ENCODE measurements around the gene INPP5J. TPM values are rescaled to one million over a fixed set of nuclear protein-coding genes. Genes with fewer than 3 reads are reported as not detected.

Gene INPP5J
- total and polyA plus RNA-seq, 10 of the 15 experiments (the other 5 are each of a cell fraction or from before 2014, with no cell fraction given), result 0.18 to 2.8 (median 1.5) TPM; not detected in 1

GRCh38 chr22:31090217-31091085 lies 32.3 kb upstream of the INPP5J start:
- Histone ChIP-seq H3K27me3 (replicated peaks in 1 of 2; ENCODE audit: control insufficient read depth in 2 of 2, insufficient read depth in 2 of 2, low read length in 1 of 2) (no peaks in the 10 kb centered on the region), H3K79me2 (ENCODE audit: control insufficient read depth, insufficient read depth, low read length) (no peaks in the 10 kb centered on the region; the same call in 1 of the 2 replicates), H3K9me3 (replicated peaks; ENCODE audit: control insufficient read depth, insufficient read depth, low read length) (no peaks in the 10 kb centered on the region), H3K9ac (ENCODE audit: control insufficient read depth, insufficient read depth, low read length) (no peak overlapping the region), H3K36me3 (ENCODE audit: control insufficient read depth in 2 of 2, insufficient read depth in 2 of 2, low read length in 1 of 2) (peaks cover 0 to 10% of the 10 kb centered on the region in 2 experiments; a peak in 2 of 4 replicates), H3K27ac (ENCODE audit: control insufficient read depth, insufficient read depth) (no peak overlapping the region), H3K4me3 (no peak overlapping the region), H3K4me2 (ENCODE audit: control insufficient read depth, insufficient read depth) (no peak overlapping the region), H4K20me1 (ENCODE audit: control insufficient read depth, insufficient read depth) (no peaks in the 10 kb centered on the region), H2AFZ (ENCODE audit: control insufficient read depth, low read depth, low read length) (no peak overlapping the region), H3K4me1 (ENCODE audit: control insufficient read depth, insufficient read depth, low read length) (peaks cover 3% of the 10 kb centered on the region)
- intact Hi-C loops (cut with micrococcal nuclease; ENCODE audit: unreplicated experiment), result no loop called here
- ATAC-seq, result no peak
- DNase-seq (ENCODE audit: low read depth, low spot score), result no peak
- FAIRE-seq, result no peak
- ChIA-PET CTCF (interaction anchor here (1.7 kb wide), 1 partner anchor 223 kb away, joined by 5 read pairs; no protein-coding TSS in a partner anchor), SMC1A (ENCODE audit: uncharacterized antibody, unreplicated experiment) (no interaction called here), RAD21 (ENCODE audit: unreplicated experiment) (no interaction called here), POLR2A (no interaction called here)
- in situ Hi-C loops (cut with MboI), result no loop called here
- WGBS (ENCODE audit: insufficient coverage, insufficient replicate concordance, low lambda C conversion rate, missing lambda C conversion rate), result 84% methylated on average over 14 of the region's 15 CpGs
- no TSS peak for BruUV-seq (replicated peaks)
- TF ChIP-seq SREBF1 (IDR thresholded peaks at IDR 0.05; ENCODE audit: low read length) (no peak), ZNF217 (IDR thresholded peaks at IDR 0.05) (no peak), MYC (IDR thresholded peaks at IDR 0.05; ENCODE audit: insufficient read depth, insufficient read length, insufficient replicate concordance, low read length, severe bottlenecking) (no peak), CREM (IDR thresholded peaks at IDR 0.05; ENCODE audit: low read depth) (no peak), SMARCA5 (IDR thresholded peaks at IDR 0.05) (no peak)

Data from GM12878 (cell line).